ENCODE measurements around the gene WDFY2.

The WDFY2 gene

DNA sequence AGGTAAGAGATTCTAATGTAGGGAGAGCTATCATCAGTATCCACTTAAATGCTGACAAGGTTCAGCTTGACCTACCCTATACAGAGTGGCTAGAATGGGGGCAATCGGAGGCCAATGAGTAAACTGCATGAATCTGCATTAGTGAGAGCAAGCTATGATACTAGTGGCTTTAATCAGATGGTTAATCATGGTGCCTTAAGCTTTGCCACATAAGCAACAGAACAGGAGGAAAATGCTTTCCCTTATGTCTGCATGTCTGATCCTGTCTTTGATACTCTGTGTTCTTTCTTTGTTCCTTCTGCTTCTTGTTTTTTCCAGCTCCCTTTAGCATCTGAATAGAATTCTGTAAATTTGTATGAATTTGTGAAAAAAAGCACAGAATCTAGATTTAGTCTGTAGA lies 91.1 kb downstream of the WDFY2 start:
- Histone ChIP-seq H4K20me1 (ENCODE audit: insufficient read depth, low read length) (no peaks in the 10 kb centered on the region), H3K4me3 (ENCODE audit: low read depth in 1 of 2, low read length in 2 of 2) (no peak overlapping the region), H3K79me2 (ENCODE audit: insufficient read depth, low read length) (no peaks in the 10 kb centered on the region; the same call in 1 of the 2 replicates), H3K27ac (ENCODE audit: low read length) (no peak overlapping the region), H3K27me3 (ENCODE audit: insufficient read depth, low read length, poor library complexity) (no peaks in the 10 kb centered on the region), H3K9ac (ENCODE audit: low read depth, low read length) (no peak overlapping the region), H3K9me3 (ENCODE audit: insufficient read depth, low read length, severe bottlenecking) (no peaks in the 10 kb centered on the region), H3K4me2 (ENCODE audit: insufficient read depth, low read length) (no peak overlapping the region), H2AFZ (ENCODE audit: low read depth, low read length) (no peak overlapping the region), H3K36me3 (ENCODE audit: insufficient read depth, low read length) (no peaks in the 10 kb centered on the region), H3K4me1 (ENCODE audit: insufficient read depth, low read length) (no peaks in the 10 kb centered on the region)
- TF ChIP-seq CTCF (IDR thresholded peaks at IDR 0.05; ENCODE audit: borderline replicate concordance, extremely low read depth, low read length, poor library complexity, severe bottlenecking) (no peak), EZH2 (IDR thresholded peaks at IDR 0.05; ENCODE audit: borderline replicate concordance, low read depth, low read length, severe bottlenecking) (no peak)
- no peak for DNase-seq
- ATAC-seq (ENCODE audit: insufficient read depth, low read depth): no peak

- Histone ChIP-seq H3K79me2 (ENCODE audit: insufficient read depth, low read length) (no peaks in the 10 kb centered on the region; the same call in 1 of the 2 replicates), H3K4me2 (ENCODE audit: insufficient read depth, low read length) (no peak overlapping the region), H3K36me3 (ENCODE audit: insufficient read depth, low read length) (no peaks in the 10 kb centered on the region), H3K27me3 (ENCODE audit: insufficient read depth, low read length, poor library complexity) (no peaks in the 10 kb centered on the region), H3K4me1 (ENCODE audit: insufficient read depth, low read length) (no peaks in the 10 kb centered on the region), H3K9ac (ENCODE audit: low read depth, low read length) (no peak overlapping the region), H3K27ac (ENCODE audit: low read length) (no peak overlapping the region), H3K9me3 (ENCODE audit: insufficient read depth, low read length, severe bottlenecking) (no peaks in the 10 kb centered on the region), H3K4me3 (ENCODE audit: low read depth in 1 of 2, low read length in 2 of 2) (no peak overlapping the region), H2AFZ (ENCODE audit: low read depth, low read length) (no peak overlapping the region), H4K20me1 (ENCODE audit: insufficient read depth, low read length) (no peaks in the 10 kb centered on the region)
- TF ChIP-seq CTCF (IDR thresholded peaks at IDR 0.05; ENCODE audit: borderline replicate concordance, extremely low read depth, low read length, poor library complexity, severe bottlenecking): no peak
- no peak for TF ChIP-seq EZH2 (IDR thresholded peaks at IDR 0.05; ENCODE audit: borderline replicate concordance, low read depth, low read length, severe bottlenecking)
- ATAC-seq (ENCODE audit: insufficient read depth, low read depth): no peak
- DNase-seq: no peak
These were observed 91.6 kb downstream of the WDFY2 start for GRCh38 chr13:51675877-51676276.

DNA sequence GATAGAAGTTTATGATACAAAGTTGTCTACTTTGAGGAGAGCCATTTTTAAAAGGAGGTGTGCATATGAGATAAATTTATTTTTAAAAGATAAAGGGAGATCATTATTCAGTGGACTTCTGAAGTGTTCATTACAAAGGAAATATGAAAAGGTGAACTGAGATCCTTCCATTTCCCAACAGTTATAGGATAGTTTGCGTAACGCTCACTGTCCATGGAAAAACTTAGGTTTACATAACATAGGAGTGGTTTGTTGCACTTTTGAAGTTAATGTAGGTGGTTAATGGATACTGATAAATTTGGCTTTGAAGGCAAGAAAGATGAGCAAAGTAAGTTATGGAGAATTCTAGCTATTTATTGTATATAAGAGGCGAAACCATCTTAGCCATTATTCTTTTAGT lies 92.5 kb downstream of the WDFY2 start:
- Histone ChIP-seq H3K79me2 (ENCODE audit: insufficient read depth, low read length) (no peaks in the 10 kb centered on the region; the same call in 1 of the 2 replicates), H3K9ac (ENCODE audit: low read depth, low read length) (no peak overlapping the region), H4K20me1 (ENCODE audit: insufficient read depth, low read length) (no peaks in the 10 kb centered on the region), H3K36me3 (ENCODE audit: insufficient read depth, low read length) (no peaks in the 10 kb centered on the region), H3K9me3 (ENCODE audit: insufficient read depth, low read length, severe bottlenecking) (no peaks in the 10 kb centered on the region), H2AFZ (ENCODE audit: low read depth, low read length) (no peak overlapping the region), H3K27ac (ENCODE audit: low read length) (no peak overlapping the region), H3K4me3 (ENCODE audit: low read depth in 1 of 2, low read length in 2 of 2) (no peak overlapping the region), H3K27me3 (ENCODE audit: insufficient read depth, low read length, poor library complexity) (no peaks in the 10 kb centered on the region), H3K4me1 (ENCODE audit: insufficient read depth, low read length) (no peaks in the 10 kb centered on the region), H3K4me2 (ENCODE audit: insufficient read depth, low read length) (no peak overlapping the region)
- DNase-seq (no peak), ATAC-seq (ENCODE audit: insufficient read depth, low read depth) (no peak)
- TF ChIP-seq EZH2 (IDR thresholded peaks at IDR 0.05; ENCODE audit: borderline replicate concordance, low read depth, low read length, severe bottlenecking): no peak
- TF ChIP-seq CTCF (IDR thresholded peaks at IDR 0.05; ENCODE audit: borderline replicate concordance, extremely low read depth, low read length, poor library complexity, severe bottlenecking): no peak

DNA sequence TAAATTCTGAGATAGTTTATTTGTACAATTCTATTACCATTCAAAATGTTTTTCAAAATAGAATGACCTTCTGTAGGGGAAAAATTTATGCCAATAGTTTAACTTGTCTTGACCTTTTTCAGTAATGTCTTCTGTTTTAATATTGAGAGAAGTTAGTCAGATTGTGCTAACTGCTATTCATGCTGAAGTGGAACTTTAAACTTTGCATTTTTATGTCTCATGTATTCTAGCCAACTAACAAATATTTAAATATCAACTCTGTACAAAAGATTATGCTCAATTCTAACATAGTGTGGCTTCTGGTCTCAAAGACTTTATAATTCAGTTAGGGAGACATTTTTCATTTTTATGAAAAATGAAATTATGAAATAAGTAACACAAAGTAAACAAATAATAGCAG lies 94.2 kb downstream of the WDFY2 start:
- no peak for DNase-seq
- Histone ChIP-seq H3K4me1 (ENCODE audit: insufficient read depth, low read length) (no peaks in the 10 kb centered on the region), H3K4me2 (ENCODE audit: insufficient read depth, low read length) (no peak overlapping the region), H3K9me3 (ENCODE audit: insufficient read depth, low read length, severe bottlenecking) (no peaks in the 10 kb centered on the region), H3K27ac (ENCODE audit: low read length) (no peak overlapping the region), H3K4me3 (ENCODE audit: low read depth in 1 of 2, low read length in 2 of 2) (no peak overlapping the region), H3K36me3 (ENCODE audit: insufficient read depth, low read length) (no peaks in the 10 kb centered on the region), H3K27me3 (ENCODE audit: insufficient read depth, low read length, poor library complexity) (no peaks in the 10 kb centered on the region), H3K79me2 (ENCODE audit: insufficient read depth, low read length) (no peaks in the 10 kb centered on the region; the same call in 1 of the 2 replicates), H4K20me1 (ENCODE audit: insufficient read depth, low read length) (no peaks in the 10 kb centered on the region), H2AFZ (ENCODE audit: low read depth, low read length) (no peak overlapping the region), H3K9ac (ENCODE audit: low read depth, low read length) (no peak overlapping the region)
- ATAC-seq (ENCODE audit: insufficient read depth, low read depth): no peak
- TF ChIP-seq CTCF (IDR thresholded peaks at IDR 0.05; ENCODE audit: borderline replicate concordance, extremely low read depth, low read length, poor library complexity, severe bottlenecking) (no peak), EZH2 (IDR thresholded peaks at IDR 0.05; ENCODE audit: borderline replicate concordance, low read depth, low read length, severe bottlenecking) (no peak)
